ENCODE results near the gene ZNF48.

The ZNF48 gene

DNA sequence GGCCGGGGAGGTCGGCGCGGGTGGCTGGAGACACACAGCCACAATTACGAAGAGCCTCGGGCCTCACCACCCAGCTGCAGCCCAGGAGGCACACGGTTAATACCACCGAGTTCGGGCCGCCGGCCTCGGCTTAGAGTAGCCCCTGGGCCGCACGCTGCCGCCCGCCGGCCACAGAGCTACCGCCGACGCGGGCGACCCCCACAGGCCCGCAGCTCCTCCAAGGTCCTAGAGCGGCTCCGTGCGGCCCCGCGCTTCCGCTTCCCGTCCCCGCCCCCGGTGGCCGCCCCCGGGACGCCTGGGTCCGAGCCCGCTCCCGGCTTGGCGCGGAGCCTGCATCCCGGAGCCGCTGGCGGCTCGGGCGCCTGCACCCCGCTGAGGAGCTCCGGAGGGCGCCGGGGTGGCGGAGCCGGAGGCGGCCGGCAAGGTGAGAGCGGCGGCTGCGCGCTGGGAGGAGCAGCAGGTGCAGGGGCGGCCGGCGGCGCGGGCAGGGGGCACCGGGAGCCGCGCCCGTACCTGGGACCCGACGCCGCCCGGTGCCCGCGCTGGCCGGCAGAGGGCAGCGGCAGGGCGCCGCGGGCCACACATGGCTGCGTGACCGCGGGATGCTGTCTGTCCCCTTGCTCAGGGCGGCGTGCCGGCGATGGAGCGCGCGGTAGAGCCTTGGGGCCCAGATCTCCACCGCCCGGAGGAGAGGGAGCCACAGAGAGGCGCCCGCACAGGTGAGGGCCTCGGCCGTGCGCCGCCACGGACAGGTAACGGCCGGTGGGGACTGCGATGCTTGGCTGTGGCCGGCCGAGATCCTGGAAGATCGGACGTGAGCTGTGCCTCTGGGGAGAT lies at the start of gene ZNF48:
ZNF48 (plus strand) TSS at position 266 of the 837 bp plus-strand sequence; CDS start at position 641, 375 bp downstream.
- peak in 1 of 4 experiments; percentile 56 for DNase-seq

DNA sequence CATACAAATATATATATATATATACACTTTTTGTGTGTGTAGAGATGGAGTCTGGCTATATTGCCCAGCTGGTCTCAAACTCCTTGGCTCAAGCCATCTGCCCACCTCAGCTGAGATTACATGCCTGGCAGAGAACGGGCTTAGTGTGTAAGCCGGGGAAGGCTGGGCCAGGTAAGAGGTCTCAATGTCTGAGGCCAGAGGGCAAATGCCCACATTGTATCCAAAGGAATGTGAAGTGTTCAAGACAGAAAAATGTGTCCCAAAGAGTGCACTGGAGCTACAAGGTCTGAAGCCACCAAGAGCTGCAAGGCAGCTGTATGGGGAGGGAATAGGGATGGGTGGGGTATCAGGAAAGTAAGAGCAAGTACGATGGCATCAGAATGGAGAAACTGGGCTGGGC lies 48.9 kb upstream of the ZNF48 start:
- DNase-seq: no peak

DNA sequence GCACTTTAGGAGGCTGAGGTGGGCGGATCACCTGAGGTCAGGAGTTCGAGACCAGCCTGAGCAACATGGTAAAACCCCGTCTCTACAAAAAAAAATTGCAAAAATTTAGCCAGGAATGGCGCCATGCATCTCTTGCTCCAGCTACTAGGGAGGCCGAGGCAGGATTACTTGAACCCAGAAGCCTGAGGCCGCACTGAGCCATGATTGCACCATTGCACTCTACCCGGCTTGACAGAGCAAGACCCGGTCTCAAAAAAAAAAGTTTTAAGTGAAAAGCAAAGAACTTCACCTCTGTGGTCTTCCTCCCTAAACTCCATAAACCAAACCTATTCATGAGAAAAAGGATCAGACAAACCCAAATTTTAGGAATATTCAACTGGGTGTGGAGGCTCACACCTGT lies 47.1 kb upstream of the ZNF48 start:
- DNase-seq: no peak

DNA sequence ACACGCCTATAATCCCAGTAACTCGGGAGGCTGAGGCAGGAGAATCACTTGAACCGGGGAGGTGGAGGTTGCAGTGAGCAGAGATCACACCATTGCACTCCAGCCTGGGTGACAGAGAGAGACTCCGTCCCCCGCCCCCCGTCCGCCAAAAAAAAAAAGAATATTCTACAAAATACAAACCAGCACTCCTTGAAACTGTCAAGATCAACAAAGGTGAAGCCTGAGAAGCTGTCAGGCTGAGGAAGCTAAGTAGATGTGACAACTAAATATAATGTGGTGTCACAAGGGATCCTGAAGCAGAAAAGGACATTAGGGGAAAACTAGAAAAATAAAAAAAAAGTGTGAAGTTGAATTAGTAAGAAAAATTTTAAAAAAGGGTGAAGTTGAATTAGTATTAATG lies 46.3 kb upstream of the ZNF48 start:
- DNase-seq: no peak

DNA sequence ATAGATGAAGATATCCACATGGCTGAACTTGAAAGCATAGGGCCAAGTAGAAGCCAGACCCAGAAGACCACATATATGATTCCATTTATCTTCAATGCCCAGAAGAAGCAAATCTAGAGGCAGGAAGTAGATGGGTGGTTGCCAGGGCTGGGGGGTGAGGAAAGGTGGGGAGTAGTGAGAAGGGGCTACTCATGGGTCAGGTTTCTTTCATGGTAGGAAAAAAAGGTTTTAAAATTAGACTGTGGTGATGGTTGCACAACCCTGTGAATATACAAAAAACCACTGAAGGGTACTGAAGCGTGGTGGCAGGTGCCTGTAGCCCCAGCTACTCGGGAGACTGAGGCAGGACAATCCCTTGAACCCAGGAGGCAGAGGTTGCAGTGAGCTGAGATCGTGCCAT lies 45.5 kb upstream of the ZNF48 start:
- DNase-seq: no peak

DNA sequence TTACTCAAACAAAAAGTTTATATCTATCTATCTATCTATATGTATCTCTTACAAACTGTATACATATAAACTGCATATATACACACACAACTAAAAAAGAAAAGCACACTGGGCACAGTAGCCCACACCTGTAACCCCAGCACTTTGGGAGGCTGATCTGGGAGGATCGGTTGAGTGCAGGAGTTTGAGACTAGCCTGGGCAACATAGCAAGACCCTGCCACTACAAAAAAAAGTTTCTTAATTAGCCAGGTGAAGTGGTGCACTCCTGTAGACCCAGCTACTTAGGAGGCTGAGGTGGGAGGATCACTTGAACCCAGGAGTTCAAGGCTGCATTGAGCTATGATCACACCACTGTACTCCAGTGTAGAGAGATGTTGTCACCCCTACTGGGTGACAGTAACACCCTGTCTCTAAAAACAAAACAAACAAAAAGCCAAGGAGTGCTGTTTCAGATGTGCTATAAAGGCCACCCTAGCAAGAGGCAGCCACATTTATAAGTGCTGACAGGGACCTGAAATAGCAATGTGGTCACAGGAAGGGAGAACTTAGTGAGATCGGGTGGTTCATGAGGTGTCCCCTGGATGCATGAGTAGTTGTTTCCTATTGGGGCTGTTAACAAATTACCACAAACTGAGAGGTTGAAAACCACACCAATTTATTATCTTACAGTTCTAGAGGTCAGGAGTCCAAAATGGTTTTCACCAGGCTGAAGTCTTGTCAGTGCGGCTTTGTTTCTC lies 44.9 kb upstream of the ZNF48 start:
- no peak for DNase-seq

DNA sequence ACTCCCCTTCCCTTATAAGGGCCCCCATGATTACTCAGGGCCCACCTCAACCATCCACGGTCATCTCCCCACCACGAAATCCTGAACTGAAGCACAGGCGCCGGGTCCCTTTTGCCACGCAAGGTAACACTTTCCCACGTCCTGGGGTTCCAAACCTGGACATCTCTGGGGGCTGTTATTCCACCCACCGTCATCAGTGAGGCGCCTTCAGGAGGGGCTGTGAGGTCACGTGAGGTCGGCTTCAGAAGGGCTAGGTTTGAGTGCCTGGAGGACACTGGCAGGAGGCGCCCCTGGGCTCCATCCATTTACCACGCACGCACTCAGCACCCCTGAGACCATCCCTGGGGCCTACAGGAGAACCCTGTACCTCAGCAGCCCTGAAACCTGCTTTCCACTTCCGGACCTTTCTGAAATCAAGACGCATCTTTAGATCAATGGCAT lies 44.2 kb upstream of the ZNF48 start:
- DNase-seq: no peak

DNA sequence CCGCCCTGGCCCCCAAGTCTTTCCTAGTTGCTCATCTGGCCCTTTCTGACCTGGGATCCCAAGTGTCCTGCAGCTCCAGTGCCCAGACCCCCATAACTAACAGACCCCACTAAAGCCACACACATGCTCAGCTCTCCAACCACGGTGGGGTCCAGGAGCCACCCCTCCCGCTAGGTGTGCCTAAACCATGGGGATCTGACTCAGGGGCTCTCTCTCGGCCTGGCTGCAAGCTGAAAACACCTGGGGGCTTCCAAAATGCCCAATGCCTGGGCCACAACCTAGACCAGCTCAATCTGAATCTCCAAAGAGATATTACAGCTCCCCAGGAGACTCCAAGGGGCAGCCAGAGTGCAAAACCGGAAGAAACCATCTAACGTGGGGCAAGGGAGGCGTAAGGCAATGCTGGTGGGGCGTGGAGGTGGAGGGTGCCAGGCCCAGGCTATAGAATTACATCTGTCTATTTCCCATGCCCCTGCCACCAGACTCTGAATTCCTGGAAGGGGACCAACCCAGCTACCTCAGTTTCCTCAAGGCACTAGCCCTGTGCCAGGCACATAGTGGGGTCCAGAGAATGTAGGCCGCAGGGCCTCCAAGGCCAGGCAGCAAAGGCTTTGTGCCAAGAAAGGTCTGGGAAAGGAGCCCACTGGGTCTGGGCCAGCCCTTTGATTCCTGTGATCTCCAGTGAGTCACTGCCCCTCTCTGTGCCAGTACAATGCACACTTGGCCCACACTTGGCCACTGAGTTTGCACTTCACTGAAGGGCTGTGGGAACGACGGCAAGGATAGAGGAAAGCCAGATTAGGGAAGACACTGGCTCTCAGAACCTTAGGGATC lies 43.4 kb upstream of the ZNF48 start:
- no peak for DNase-seq

DNA sequence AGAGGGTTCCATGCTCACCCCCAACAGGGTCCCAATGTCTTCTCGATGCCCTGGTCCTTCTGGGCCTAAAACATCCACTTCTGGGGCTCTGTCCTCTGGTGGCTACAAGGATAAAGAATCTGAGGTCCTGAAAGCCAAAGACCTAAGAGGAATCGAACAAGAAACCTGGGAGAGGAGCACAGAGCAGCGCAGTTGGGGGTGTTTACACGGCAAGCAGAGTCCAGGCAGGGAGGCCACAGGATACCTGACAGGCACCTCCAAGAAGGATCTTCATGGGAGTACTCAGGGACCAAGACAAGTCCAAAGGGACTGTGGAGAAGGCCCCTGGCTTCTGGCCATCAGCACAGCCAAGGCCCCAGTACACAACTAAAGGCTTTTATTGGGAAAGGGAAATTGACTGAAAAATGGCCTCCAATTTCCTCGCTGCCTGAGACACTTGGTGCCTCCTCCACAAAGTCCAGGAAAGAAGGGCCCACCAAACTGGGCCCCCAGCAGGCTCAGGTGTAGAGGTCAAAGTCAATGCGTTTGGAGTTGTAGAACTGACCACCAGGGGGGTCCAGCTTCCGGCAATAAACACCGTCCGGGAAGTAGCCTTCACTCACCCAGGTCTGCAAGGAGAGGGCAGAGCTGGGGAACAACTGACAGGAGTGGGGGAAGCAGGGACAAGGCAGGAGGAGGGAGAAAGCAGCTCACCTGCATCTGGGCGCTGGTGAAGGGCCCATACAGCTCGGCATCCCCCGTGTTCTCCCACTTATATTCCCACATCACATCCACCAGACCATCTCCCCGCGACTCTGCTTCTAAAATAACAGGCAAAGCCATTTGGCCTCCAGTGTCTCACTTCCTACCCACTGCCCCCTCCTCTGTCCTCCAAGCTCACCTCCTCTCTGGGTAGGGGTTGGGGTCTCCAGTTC lies 42.5 kb upstream of the ZNF48 start:
- no peak for DNase-seq

DNA sequence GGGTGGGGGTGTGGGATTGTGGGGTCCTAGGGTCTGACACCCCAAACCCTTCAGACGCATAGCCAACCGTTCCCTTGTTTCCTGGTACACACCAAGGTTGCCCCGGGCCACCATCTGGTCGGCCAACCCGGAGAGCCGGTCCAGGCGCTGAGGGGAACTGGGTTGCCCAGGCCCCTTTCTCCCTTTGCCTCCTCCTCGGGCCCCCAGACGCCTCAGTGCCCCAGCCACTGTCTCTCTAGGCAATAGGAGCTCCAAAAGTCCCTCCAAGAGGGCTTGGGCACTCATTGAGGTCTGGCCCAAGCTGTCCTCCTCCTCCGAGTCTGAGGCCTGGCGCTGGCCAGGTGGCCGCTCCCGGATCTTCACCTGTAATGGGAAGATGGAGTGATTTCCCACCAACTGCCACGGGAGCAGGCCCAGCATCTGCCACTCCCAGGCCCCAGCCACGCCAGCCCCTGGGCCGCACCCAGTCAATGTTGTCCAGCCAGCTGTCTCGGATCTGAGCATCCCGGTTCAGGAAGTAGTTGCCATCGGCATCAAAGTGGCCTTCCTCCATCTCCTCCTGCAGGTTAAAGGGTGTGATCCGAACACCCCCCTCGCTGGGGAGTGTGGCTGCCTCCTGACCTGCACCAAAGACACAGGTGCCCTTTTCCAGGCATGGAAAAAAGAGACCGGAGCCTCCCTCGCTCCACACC lies 41.6 kb upstream of the ZNF48 start:
- no peak for DNase-seq

DNA sequence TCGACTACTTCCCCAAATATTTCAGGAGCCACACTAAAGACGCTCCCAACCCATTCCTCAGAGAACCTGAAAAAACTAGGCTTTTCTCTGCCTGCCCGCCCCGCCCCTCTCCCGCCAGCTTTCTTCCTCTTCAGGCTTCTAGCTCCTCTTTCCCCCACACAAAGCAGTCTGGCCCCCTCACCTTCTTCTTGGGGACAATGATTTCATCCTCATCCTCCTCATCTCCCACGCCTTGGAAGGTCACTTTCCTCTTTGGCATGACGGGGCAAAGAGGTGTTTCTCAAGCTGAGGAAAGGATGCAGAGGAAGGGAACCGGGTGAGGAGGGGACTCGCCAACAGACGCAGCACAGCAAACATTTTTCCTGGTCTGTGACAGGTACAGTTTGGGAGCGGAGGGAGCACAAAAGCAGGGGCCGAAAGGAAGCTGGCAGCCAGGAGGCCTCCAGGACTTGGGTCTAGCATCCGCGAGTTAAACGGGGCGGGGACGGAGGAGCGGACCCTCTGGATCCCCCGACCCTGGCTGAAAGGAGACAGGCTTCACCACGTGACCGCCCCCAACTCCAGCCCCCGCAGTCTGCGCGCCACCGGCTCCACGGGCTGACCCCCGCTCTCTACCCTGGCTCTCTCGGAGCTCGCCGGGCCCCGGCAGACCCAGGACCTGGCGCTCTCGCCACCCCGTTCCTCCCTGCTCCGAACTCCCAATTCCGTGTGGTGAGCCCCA lies 40.6 kb upstream of the ZNF48 start:
- no peak for DNase-seq

DNA sequence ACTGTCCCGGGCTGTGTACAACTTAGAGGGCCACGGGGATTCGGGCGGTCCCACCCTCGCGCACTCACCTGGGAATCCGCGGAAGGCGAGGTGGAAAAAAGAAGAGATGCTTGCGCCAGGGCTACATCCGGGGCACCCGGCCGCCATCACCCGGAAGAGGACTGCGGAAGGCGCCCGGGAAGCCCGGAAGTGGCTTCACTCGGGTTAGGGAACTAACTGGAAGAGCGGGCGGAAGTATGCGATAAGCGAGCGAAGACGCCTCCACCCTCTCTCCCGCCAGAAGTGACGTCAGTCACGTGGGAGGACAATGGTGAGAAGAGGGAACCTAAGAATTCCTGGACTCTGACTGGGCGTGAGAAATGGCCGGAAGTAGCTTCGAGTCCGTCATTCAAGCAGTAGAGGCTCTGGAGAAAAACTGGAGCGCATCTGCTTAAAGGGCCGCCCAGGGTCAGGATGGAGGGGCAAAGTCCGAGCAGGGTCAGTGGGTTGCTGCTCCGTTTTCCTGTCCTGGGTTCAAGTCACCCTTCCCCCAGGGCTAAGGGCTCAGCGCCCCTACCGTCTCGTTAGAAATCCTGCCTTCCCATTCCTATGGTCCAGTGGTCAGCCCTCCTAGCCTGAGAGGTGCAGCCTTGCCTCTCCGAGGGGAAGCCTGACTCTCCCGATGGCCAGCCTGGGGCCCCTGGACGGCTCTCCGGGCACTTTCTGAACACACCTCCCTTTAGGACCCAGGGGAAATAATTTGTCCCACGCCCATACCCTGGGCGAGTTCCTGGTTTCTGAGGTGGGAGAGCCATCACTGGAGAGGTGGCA lies 39.9 kb upstream of the ZNF48 start, which contains the start of gene CD2BP2:
CD2BP2 (minus strand) TSS at position 165 of the 810 bp plus-strand sequence. CDS start 627 bp downstream, outside the sequence.
- peak; percentile 61 to 79 (median 72) for DNase-seq

DNA sequence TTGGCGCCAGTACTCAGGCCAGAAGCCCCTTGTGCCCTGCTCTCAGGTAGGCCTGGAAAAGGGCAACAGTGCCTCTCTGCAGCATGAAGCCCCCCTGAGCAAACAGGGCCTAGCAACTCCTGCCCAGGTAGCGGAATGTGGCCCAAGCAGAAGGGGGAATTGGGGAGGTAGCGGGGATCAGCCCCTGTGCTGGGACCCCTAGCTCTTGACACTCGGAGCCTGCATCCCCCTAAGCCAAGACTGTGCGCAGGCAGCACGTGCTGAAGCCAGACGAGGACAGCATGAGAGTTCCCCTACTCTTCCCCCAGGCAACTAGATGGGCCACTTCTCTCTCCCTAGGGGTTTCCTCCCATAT lies 39.3 kb upstream of the ZNF48 start:
- DNase-seq: no peak

DNA sequence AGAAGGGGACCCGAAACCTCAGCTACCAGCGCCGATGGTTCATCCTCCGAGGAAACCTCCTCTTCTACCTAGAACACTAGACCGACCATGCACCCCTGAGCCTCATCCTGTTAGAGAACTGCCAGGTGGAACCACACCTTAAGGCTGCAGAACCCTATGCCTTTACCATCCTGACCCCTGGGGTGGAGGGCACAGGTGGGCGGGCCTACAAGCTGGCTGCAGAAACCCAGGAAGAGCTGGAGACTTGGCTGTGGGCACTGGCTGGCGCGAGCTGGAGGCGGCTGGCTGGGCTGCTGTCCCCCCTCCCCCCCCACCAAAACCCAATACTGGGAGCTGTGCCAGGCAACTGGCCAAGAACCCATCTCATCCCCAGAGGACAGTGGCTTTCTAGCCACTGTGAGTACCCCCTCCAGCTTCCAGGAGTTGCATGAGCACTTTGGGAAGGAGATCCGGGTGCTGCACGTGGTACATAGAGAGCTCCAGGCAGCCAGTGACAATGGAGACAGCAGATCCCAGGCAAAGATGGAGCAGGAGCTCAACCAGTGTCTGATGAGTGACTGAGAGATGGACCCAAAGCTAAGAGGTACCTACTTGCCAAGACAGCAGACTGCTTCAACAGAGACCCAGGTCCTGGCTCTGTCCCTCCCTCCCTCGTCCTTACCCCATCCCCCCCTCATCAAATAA lies 38.7 kb upstream of the ZNF48 start:
- DNase-seq: peak in 1 of 4 experiments; percentile 12

DNA sequence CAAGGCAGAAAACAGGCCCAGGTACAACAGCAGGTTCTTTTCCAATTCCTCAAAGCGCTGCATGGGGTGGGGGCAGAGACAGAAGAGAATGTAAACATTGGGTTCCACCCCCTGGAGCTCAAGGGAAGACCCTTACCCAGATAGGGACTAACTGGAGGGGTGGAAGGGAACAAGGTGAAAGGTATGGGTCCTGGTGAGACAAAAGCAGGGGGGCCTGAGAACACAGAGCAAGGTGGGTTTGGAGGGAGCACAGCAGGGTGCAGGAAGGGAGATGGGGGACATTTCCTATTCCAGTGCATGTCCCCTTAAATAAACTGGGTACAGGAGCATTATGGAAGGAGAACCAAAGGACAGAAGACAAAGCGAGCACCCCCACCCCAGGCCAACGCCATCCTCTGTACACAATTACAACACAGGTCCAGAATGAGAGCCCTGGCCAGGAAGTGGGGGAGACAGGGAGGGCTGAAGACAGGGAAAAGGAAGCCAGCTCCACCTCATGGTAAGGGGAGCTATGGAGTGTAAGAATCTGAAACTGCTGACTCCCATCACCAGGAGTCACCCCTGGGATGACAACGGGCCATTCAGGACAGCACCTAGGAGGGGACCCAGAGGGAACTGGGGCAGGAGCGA lies 38.0 kb upstream of the ZNF48 start:
- no peak for DNase-seq

DNA sequence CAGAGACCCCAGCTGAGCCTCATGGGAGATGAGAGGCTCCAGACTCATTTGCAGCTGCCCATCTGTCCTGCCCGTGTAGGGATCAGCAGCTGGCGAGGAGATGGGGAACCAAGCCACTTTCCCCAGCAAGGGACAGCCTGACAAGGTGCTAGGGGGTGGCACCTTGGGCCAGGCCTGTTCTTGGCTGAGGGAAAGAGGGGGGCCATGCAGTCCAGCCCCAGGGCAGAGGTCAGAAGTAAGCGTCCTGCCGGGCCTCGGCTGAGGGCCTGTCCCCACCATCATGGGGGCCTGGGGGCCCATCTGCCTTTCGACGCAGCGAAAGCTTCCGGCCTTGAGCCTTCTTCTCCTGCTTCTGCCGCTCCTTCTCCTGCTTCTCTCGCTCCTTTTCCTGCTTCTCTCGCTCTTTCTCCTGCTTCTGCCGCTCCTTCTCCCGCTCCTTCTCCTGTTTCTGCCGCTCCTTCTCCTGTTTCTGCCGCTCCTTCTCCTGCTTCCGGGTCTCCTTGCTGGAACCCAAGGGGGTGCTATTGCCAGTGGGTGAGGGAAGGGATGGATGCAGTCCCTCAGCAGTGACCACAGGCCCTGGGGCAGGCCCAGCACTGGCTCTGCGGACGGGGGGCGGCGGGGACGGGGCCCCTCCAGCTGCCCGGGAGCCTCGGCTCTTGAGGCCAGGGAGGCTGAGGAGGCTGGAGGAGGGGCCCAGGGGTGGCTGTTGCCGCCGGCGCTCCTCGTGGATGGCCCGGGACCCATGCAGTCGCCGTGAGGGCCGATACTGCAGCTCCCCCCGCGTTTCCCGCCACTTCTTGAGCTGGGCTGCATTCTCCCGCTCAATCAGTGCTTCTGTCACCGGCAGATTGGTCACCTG lies 37.3 kb upstream of the ZNF48 start:
- DNase-seq: no peak

DNA sequence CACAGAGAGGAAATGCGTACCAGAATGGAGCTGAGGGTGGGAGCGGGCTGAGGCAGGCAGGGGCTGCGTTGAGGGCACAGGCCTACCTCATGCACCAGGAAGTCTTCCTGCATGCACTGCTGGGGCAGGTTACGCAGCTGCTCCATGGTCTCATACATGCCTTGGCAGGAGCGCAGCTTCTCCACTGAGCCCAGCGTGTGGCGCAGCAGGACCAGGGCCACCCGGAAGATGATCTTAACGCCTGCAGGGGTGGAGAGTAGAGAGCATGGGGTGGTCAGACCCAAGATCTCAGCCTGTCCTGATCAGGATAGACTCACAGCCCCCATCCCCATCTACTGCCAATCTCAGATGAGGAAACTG lies 36.7 kb upstream of the ZNF48 start:
- DNase-seq: no peak

Data from activated naive CD4-positive, alpha-beta T cell (primary cell).